Activated naive CD8-positive, alpha-beta T cell treated with anti-CD3 and anti-CD28 coated beads for 36 hours (primary cell): Measurements from ENCODE around the gene AIFM1. TPM values are rescaled to one million over a fixed set of nuclear protein-coding genes. Genes with fewer than 3 reads are reported as not detected.
A peak's percentile ranks its signal among the peaks of the same experiment; 100 is the strongest.

Source experiments
- DNase-seq: peaks from one replicate; pipeline ENCODE4 v3.0.0; 2021
- H3K27ac Mint-ChIP-seq: one replicate; pipeline ENCODE4 v1.8.0; 2022; ENCODE audit warnings: mild to moderate bottlenecking, moderate library complexity, mixed read lengths
- H3K27me3 Mint-ChIP-seq: one replicate; pipeline ENCODE4 v1.8.0; 2022; ENCODE audit warnings: mild to moderate bottlenecking, mixed read lengths
- H3K36me3 Mint-ChIP-seq: one replicate; pipeline ENCODE4 v1.8.0; 2021; ENCODE audit warnings: mild to moderate bottlenecking, mixed read lengths
- H3K4me1 Mint-ChIP-seq: one replicate; pipeline ENCODE4 v1.8.0; 2021; ENCODE audit warnings: mixed read lengths
- H3K4me3 Mint-ChIP-seq: one replicate; pipeline ENCODE4 v1.8.0; 2022; ENCODE audit warnings: mild to moderate bottlenecking, moderate library complexity, mixed read lengths
- H3K9me3 Mint-ChIP-seq: one replicate; pipeline ENCODE4 v1.8.0; 2022; ENCODE audit warnings: mixed read lengths
- total RNA-seq, 2 experiments: library from RNA; stranded (reverse); gene quantifications; one replicate each; pipeline ENCODE4 v1.2.3, GENCODE V29; 2021

AIFM1 gene
- total RNA-seq, 2 experiments from 2014 or later: 60.1 to 62.7 TPM

DNA sequence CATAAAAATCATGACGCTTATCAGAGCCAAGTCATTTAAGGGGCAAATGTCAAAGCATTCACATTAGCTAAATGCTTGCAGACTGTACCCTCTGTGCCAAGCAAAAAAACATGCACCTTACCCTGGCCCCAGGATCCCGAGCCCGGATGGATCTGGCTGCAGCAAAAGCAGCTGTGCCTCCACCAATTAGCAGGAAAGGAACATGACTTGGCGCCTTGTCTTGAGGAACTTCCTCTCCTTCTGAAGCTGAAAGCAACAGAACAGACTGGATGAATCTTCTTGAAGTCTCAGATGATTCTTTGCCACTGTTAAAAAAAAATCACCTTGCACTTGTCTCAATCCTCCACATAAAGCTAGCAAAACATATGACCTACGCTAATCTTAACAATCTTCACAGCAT is 18.0 kb downstream of the AIFM1 start:
- no peak overlapping the region for H3K4me3 Mint-ChIP-seq
- H3K4me1 Mint-ChIP-seq: peaks cover 1% of the 10 kb centered on the region
- peaks cover 12% of the 10 kb centered on the region for H3K36me3 Mint-ChIP-seq
- no peaks in the 10 kb centered on the region for H3K9me3 Mint-ChIP-seq
- H3K27me3 Mint-ChIP-seq: no peaks in the 10 kb centered on the region
- DNase-seq: no peak
- H3K27ac Mint-ChIP-seq: no peak overlapping the region

DNA sequence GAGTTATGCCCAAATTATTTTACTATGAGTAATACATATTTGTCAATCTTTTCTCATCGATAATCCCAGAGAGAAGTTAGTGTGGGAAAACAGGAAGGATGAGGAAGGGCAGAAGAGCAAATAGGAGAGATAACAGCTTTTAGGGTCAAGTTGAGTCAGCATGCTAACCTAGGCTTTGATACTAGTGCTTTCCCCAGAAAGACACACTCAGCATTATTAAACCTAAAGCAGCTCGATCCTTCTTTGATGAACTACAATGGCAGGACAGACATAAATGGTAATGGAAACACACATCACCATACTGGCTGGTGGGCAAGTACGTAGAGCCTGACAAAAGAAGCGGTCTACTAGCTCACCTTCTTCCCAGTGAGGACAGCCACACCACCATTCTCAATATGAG is 20.5 kb downstream of the AIFM1 start:
- Mint-ChIP-seq H3K27me3 (no peaks in the 10 kb centered on the region), H3K36me3 (peaks cover 12% of the 10 kb centered on the region), H3K4me3 (no peak overlapping the region), H3K9me3 (no peaks in the 10 kb centered on the region), H3K27ac (no peak overlapping the region), H3K4me1 (peaks cover 1% of the 10 kb centered on the region)
- DNase-seq: no peak

DNA sequence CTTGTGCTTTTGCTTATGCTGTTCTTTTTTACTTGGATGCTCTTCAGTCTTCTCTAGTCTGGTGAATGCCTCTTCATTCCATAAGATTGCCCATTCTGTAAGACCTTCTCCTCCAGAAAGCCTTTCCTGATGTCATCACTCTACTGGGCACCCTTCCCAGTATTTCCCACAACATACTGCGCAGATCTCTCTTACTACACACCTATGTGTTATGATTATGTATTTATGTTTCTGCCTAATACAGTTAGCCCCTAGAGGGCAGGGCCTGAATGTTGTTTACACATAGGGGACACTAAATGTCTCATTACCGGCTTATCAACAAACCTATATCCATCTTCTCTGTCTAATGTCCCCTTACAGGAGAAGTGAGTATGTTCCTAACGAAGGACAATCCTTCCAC is 21.1 kb downstream of the AIFM1 start:
- Mint-ChIP-seq H3K4me3 (no peak overlapping the region), H3K4me1 (no peaks in the 10 kb centered on the region), H3K27me3 (no peaks in the 10 kb centered on the region), H3K9me3 (no peaks in the 10 kb centered on the region), H3K36me3 (peaks cover 12% of the 10 kb centered on the region), H3K27ac (no peak overlapping the region)
- no peak for DNase-seq

DNA sequence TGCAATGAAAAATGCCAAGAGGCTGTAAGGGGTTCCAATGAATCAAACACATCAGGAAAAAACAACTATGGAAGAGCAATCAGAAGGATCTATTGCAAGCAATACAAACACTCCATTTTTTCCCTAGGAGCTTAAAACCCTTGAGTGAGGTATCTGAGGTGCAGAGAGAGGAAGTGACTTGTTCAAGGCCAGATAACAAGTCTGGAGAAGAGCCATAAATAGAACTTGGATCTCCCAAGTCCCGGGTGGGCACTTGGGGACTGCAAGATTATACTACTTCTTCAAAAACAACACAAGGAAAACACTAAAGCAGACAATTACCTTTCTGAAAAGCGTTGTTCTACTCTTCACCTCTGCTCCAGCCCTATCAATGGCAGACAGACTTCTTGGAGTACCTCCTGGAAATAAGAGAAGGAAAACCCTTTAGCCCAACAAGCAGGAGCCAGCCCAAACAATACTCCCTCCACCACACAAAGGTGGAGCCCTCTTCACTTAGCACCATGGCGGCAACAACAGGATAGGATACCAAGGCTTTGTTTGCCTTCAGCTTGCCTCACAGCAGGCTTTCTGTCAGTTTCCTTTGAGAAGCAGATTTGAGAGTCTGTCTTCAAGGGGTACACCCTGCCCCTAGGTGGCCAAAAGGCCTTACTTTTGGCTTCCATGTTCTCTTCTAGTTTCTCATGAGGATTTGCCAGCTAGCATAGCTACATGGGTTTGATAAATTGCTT is 26.0 kb downstream of the AIFM1 start:
- Mint-ChIP-seq H3K9me3 (no peaks in the 10 kb centered on the region), H3K27ac (no peak overlapping the region), H3K36me3 (peaks cover 12% of the 10 kb centered on the region), H3K4me3 (no peak overlapping the region), H3K27me3 (no peaks in the 10 kb centered on the region), H3K4me1 (no peaks in the 10 kb centered on the region)
- DNase-seq: no peak

DNA sequence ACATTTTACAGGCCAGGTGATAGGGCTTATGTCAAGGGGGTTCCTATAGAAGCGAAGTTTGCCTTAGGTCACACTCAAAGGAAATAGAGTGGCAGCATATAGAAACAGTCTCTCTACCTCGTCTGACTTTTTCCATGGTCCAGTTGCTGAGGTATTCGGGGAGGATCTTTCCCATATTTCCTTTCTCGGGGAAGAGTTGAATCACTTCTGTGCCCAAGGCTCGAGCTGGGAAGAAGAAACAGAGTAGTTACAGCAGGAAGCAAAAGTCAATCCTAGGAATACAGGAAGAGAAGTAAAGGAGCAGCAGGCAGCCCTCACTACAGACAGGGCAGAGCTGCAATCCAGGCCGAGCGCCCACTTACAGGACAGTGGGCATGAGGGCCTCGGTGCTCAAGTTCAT is 28.7 kb downstream of the AIFM1 start:
- H3K27me3 Mint-ChIP-seq: no peaks in the 10 kb centered on the region
- no peak for DNase-seq
- no peaks in the 10 kb centered on the region for H3K9me3 Mint-ChIP-seq
- H3K4me3 Mint-ChIP-seq: no peak overlapping the region
- no peaks in the 10 kb centered on the region for H3K4me1 Mint-ChIP-seq
- no peak overlapping the region for H3K27ac Mint-ChIP-seq
- H3K36me3 Mint-ChIP-seq: peaks cover 2% of the 10 kb centered on the region

DNA sequence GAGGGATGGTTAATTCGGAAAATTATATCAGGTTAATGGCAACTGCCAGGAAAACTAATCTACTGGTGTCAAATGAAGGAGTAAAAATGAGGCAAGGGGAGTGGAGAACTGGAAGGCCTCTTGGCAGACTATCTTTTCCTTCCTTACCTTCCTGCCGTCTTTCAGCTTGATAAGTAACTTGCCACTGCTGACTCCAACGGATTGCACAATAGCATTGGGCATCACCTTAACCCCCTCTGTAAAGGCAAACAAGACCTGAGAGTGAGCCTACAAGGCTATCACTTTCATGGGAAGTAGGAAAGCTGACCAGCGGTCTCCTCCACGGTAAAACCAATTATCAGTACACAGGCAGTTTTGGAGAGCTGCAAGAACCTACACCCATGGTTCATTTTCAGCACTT is 29.1 kb downstream of the AIFM1 start:
- Mint-ChIP-seq H3K36me3 (peaks cover 2% of the 10 kb centered on the region), H3K4me1 (no peaks in the 10 kb centered on the region), H3K9me3 (no peaks in the 10 kb centered on the region), H3K27ac (no peak overlapping the region), H3K4me3 (no peak overlapping the region), H3K27me3 (no peaks in the 10 kb centered on the region)
- no peak for DNase-seq

DNA sequence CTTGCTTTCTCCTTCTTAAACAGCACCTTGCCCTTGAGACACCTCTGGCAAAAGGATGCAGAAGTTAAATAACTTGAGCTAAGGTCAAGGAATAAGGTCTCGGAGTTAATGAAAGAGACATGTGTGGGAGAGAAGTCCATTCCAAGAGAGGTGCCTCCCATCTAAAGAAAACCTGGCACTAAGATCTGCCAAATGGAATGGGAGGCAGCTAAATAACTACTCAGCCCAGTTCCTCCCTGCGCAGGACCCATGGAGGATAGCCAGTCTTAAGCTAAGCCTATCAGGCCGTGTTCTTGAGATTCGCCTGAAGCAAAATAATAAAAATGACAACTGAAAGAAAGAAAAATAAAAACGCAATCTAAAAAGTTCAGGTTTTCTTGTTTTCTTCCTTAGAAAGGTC is 34.7 kb downstream of the AIFM1 start:
- H3K36me3 Mint-ChIP-seq: no peaks in the 10 kb centered on the region
- no peaks in the 10 kb centered on the region for H3K27me3 Mint-ChIP-seq
- H3K4me1 Mint-ChIP-seq: no peaks in the 10 kb centered on the region
- no peak for DNase-seq
- H3K4me3 Mint-ChIP-seq: no peak overlapping the region
- no peaks in the 10 kb centered on the region for H3K9me3 Mint-ChIP-seq
- H3K27ac Mint-ChIP-seq: no peak overlapping the region

DNA sequence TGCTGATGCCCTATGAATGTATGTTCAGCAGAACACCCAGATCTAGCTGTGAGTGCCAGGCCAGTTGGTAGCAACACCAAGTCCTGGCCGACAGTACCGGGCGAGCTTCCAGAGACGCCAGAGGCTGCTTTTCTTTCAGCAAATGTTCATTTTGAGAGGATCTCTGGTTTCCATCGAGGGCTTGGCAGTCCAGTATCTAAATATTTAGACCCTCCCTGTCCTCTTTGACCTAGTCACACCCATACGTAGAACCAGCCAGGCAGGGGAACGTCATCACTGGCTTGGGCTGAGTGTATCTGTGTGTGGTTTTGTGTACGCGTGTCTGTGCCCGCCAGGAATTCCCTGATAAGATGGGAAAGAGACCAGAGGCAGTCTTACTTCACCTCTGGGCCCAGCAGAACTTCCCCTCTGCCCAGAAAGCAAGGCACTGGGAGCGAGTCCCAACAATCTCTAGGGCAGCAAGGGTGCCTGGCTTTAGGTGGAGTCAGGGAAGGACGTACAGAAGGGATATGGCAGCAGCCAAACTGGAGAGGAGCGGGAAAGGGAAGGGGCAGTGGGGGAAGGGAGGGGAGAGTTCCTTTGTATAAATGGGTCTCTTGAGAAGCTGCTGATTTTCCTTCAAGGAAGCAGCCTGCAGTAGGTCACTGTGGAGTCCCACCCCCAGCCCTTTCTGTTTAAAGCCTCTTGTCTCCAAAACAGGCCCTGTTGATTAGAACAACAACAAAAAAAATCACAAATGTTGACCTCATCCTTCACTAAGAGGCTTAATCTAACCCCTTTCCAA is 40.4 kb downstream of the AIFM1 start:
- Mint-ChIP-seq H3K9me3 (no peaks in the 10 kb centered on the region), H3K4me1 (peaks cover under 1% of the 10 kb centered on the region), H3K36me3 (no peaks in the 10 kb centered on the region), H3K27ac (no peak overlapping the region), H3K27me3 (no peaks in the 10 kb centered on the region), H3K4me3 (no peak overlapping the region)
- DNase-seq: no peak

DNA sequence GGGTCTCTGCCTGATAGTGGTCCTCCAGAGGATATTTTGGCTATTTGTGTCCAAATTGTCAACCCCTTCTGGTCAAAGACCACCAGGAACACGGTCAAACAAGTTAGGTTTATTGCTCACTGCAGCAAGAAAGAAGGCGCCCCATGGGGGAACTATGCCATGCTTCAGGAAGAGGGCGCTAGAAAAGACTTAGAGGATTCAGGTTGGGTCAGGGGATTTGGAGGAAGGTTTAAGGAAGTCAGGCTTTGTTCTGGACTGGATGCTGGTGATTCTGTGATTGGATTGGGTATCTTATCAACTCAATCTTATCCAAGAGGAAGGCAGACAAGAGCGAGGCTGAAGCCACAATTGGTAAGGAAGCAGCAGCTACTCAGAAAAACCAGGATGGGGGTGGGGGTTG is 41.1 kb downstream of the AIFM1 start:
- no peak overlapping the region for H3K4me3 Mint-ChIP-seq
- no peak for DNase-seq
- no peaks in the 10 kb centered on the region for H3K27me3 Mint-ChIP-seq
- H3K4me1 Mint-ChIP-seq: peaks cover 8% of the 10 kb centered on the region
- no peaks in the 10 kb centered on the region for H3K9me3 Mint-ChIP-seq
- no peaks in the 10 kb centered on the region for H3K36me3 Mint-ChIP-seq
- no peak overlapping the region for H3K27ac Mint-ChIP-seq

DNA sequence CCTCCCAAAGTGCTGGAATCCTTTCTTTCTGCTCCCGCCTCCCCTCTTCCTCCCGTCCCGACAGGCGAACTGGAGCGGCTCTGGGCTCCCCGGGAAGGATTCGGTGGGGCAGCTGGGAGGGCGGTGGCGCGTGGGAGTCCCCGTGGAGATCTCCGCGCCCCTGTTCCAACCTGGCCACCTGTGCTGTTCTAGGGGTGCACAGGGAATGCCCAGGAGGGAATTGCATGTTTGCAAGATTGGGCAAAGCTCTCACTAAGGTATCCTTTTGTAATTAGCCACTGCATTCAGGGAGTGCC is 44.2 kb downstream of the AIFM1 start:
- Mint-ChIP-seq H3K27me3 (no peaks in the 10 kb centered on the region), H3K4me1 (peaks cover 17% of the 10 kb centered on the region), H3K4me3 (peak overlapping the region; percentile 55), H3K27ac (no peak overlapping the region), H3K36me3 (no peaks in the 10 kb centered on the region), H3K9me3 (no peaks in the 10 kb centered on the region)
- DNase-seq: no peak

DNA sequence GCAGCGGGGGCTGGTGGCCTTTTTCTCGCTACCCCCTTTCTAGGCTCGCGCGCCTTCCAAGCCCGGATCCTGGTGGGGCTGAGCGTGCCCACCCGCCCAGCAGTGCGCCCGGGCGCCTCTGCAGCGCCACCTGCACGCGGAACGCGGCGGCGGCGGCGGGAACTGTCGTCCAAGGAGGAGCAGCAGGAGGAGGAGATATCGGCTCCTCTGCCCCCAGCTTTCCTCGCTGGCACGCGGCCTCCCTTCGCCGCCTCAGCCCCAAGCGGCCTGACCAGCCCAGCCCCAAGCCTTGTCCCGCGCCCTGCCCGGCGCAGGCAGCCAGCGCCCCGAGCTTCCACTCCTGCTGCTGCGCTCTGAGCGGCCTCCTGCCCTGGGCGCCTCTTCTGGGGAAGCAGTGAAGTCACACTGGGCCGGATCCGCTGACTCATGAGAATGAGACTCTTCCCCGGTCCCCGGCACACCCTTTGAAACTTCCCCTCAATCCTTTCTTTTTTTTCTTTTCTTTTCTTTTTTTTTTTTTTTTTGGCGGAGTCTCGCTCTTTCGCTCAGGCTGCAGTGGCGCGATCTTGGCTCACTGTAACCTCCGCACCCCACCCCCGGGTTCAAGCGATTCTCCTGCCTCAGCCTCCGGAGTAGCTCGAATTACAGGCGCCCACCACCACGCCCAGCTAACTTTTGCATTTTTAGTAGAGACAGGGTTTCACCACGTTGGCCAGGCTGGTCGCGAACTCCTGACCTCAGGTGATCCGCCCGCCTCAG is 44.7 kb downstream of the AIFM1 start:
- Mint-ChIP-seq H3K27me3 (no peaks in the 10 kb centered on the region), H3K4me3 (peak overlapping the region; percentile 55), H3K4me1 (peaks cover 17% of the 10 kb centered on the region), H3K9me3 (no peaks in the 10 kb centered on the region), H3K36me3 (no peaks in the 10 kb centered on the region), H3K27ac (no peak overlapping the region)
- DNase-seq: peak; percentile 66

DNA sequence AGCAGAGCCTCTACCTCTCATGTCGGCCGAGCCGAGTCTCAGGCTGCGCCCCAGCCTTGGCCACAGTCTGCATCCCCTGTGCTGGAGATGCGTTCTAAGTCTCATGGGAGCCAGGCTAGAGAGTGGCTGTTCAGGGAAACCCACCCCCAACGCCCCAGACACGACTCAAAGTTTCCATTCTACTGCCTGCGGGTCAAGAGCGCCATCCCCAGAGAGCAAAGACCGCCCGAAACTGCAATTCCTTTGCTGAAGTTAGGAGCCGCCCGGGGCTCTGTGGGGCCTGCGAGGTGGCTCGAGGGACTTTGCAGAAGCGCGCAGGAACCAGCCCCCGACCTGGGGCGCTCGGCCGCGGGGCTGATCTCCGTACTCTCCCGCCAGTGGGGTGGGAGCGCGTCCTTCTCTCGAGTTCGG is 45.3 kb downstream of the AIFM1 start:
- Mint-ChIP-seq H3K4me1 (peaks cover 17% of the 10 kb centered on the region), H3K4me3 (peak overlapping the region; percentile 22), H3K36me3 (no peaks in the 10 kb centered on the region), H3K9me3 (no peaks in the 10 kb centered on the region), H3K27ac (no peak overlapping the region), H3K27me3 (no peaks in the 10 kb centered on the region)
- peak; percentile 40 for DNase-seq

DNA sequence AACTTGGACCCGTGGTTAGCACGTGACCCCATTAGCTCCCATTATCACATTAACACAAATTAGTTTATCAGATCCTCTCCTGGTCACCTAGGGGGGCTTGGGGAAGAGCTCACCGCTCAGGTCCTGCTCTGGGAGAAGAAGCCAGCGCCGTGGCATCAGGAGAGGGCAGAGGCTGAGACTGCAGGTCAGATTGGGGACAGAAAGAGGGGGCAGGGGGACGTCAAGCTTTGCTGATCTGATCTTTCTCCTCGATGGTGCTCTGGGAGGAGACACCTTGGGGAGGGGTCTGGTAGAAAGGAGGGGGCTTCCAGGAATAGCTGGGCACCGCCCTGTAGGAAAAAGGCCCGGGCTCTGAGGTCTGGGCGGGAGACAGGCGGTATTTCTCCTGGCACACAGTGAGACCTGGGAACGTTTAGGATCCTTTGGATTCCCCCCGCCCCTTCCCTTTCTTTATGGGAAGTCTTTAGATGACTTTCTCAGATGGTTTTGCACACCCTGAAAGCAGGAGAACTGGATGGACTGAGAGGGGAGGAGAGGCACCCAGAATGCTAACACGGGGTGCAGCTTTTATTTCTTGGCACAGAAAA is 46.2 kb downstream of the AIFM1 start:
- Mint-ChIP-seq H3K27ac (no peak overlapping the region), H3K4me3 (no peak overlapping the region), H3K4me1 (peaks cover 17% of the 10 kb centered on the region), H3K36me3 (no peaks in the 10 kb centered on the region), H3K9me3 (no peaks in the 10 kb centered on the region), H3K27me3 (no peaks in the 10 kb centered on the region)
- DNase-seq: no peak

DNA sequence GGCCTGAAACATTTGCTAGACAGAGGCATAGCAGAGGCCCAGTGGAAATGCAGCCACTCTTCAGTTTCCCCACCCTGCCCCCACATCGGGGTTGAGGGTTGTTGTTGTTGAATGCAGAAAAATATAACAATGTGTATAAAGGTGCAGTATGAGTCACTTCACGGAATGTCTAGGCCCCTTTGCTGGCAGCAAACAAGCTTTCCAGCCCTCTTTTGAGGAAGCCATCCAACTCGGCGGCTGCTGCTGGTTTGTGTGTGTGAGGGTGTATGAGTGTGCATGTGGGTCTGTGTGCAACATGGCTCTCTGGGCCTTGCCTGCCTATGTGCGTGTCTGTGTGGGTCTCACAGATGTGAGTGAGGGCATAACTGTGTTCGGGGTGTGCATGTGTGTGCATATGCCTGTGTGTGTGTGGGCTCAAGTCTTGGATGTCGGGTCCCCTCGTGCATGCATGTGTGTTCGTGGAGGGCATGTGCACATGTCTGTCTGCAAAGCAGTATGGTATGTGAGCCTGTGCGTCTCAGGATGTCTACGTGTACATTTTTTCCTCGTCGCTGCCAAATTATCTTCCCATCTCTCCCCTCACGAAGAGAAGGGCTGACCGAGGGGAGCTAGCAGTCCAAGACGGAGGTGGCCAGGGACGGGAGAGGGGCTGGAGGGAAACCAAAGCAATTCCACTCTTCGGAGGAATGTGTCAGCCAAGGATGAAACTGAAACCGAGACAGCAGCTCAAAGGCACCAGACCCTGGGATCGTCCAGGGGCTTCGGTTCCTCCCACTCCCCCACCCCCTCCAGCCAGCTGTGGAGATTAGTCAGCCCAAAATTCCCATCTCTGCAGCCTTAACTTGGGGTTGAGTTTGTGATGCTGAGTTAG is 47.0 kb downstream of the AIFM1 start:
- H3K27ac Mint-ChIP-seq: no peak overlapping the region
- DNase-seq: no peak
- no peaks in the 10 kb centered on the region for H3K9me3 Mint-ChIP-seq
- H3K4me1 Mint-ChIP-seq: peaks cover 22% of the 10 kb centered on the region
- no peaks in the 10 kb centered on the region for H3K36me3 Mint-ChIP-seq
- no peaks in the 10 kb centered on the region for H3K27me3 Mint-ChIP-seq
- no peak overlapping the region for H3K4me3 Mint-ChIP-seq
